Parathyroid adenoma (tissue), 2 donors: Measurements from ENCODE around the gene VRK3.

Experiments
- H2AFZ ChIP-seq: fragments of 300-600 bp; sonication (generic); one replicate; pipeline ENCODE4 v1.7.0; 2017; ENCODE audit warnings: antibody characterized with exemption, mild to moderate bottlenecking
- H3K27ac ChIP-seq: fragments of 300-600 bp; sonication (generic); one replicate; pipeline ENCODE4 v1.7.0; 2017
- H3K27me3 ChIP-seq: fragments of 300-600 bp; sonication (generic); one replicate; pipeline ENCODE4 v1.7.0; 2017; ENCODE audit warnings: low read length; ENCODE audit not compliant: control insufficient read depth, insufficient read depth
- H3K36me3 ChIP-seq: fragments of 300-600 bp; sonication (generic); one replicate; pipeline ENCODE4 v1.7.0; 2017; ENCODE audit warnings: low read length; ENCODE audit not compliant: control insufficient read depth, insufficient read depth
- H3K4me1 ChIP-seq: fragments of 300-600 bp; sonication (generic); one replicate; pipeline ENCODE4 v1.7.0; 2017; ENCODE audit warnings: control low read depth
- H3K4me2 ChIP-seq: fragments of 300-600 bp; sonication (generic); one replicate; pipeline ENCODE4 v1.7.0; 2017; ENCODE audit warnings: low read length
- H3K4me3 ChIP-seq: fragments of 300-600 bp; sonication (generic); one replicate; pipeline ENCODE4 v1.7.0; 2017; ENCODE audit warnings: low read depth, low read length
- H3K79me2 ChIP-seq: fragments of 300-600 bp; sonication (generic); one replicate; pipeline ENCODE4 v1.7.0; 2017; ENCODE audit warnings: control low read depth
- H3K9ac ChIP-seq: fragments of 300-600 bp; sonication (generic); one replicate; pipeline ENCODE4 v1.7.0; 2017; ENCODE audit warnings: mild to moderate bottlenecking
- H3K9me3 ChIP-seq: fragments of 300-600 bp; sonication (generic); one replicate; pipeline ENCODE4 v1.7.0; 2017; ENCODE audit warnings: low read length; ENCODE audit not compliant: control insufficient read depth
- CTCF ChIP-seq: fragments of 300-600 bp; sonication (generic); IDR thresholded peaks from one replicate; pipeline ENCODE4 v1.7.0; 2017; ENCODE audit warnings: antibody characterized with exemption, mild to moderate bottlenecking
- donor health status: primary hyperparathyroidism.

Gene VRK3

DNA sequence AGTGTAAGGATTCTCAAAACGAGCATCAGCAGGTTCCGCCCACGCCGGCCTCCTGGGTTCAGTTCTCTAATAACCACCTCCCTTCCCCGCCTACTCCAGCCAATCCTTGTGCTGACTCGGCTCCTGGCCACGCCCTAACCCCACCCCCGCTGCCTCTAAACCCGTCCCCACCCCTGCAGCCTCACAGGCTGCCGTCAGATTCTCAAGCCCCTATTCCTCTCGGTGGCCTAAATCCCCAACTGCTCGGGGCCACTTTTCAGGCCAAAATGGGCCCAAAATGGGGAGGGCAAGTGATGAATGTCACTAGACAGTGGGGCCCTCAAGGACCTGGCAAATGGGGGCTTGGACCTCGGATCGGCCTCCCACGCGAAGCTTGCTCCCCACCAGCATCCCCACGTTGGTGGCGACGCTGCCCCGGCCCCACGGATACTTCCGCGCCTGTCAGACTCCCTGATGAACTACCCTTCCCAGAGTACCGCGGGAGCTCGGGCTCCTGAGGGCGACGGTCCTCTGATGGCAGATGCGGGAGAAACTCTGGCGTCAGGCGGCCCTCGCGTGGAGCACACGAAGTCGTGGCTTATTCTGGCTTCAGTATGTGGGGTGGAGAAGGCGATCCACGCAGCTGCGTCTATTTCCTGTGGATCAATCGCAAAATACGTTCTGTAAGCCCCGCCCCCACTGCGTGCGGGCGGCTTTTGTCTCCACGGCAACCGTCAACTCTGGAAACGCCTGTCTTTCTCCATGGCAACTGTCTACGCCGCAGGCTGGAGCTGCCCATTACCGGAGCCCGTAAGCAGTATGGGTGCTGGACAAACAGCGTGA lies 25.4 kb upstream of the VRK3 start:
- Histone ChIP-seq H3K79me2 (no peaks in the 10 kb centered on the region), H3K4me2 (peak overlapping the region; percentile 91), H3K9ac (no peak overlapping the region), H3K4me1 (peaks cover 3% of the 10 kb centered on the region), H3K36me3 (no peaks in the 10 kb centered on the region), H2AFZ (peak overlapping the region; percentile 92), H3K4me3 (peak overlapping the region; percentile 63), H3K27ac (peak overlapping the region; percentile 81), H3K9me3 (no peaks in the 10 kb centered on the region), H3K27me3 (no peaks in the 10 kb centered on the region)
- TF ChIP-seq CTCF, result no peak

- Histone ChIP-seq H3K4me3 (no peak overlapping the region), H3K27me3 (no peaks in the 10 kb centered on the region), H3K36me3 (no peaks in the 10 kb centered on the region), H3K27ac (no peak overlapping the region), H3K4me1 (peaks cover 3% of the 10 kb centered on the region), H3K79me2 (no peaks in the 10 kb centered on the region), H2AFZ (no peak overlapping the region), H3K4me2 (no peak overlapping the region), H3K9ac (no peak overlapping the region), H3K9me3 (no peaks in the 10 kb centered on the region)
- no peak for TF ChIP-seq CTCF
Measured at GRCh38 chr19:50047671-50048070, 22.5 kb upstream of the VRK3 start.

DNA sequence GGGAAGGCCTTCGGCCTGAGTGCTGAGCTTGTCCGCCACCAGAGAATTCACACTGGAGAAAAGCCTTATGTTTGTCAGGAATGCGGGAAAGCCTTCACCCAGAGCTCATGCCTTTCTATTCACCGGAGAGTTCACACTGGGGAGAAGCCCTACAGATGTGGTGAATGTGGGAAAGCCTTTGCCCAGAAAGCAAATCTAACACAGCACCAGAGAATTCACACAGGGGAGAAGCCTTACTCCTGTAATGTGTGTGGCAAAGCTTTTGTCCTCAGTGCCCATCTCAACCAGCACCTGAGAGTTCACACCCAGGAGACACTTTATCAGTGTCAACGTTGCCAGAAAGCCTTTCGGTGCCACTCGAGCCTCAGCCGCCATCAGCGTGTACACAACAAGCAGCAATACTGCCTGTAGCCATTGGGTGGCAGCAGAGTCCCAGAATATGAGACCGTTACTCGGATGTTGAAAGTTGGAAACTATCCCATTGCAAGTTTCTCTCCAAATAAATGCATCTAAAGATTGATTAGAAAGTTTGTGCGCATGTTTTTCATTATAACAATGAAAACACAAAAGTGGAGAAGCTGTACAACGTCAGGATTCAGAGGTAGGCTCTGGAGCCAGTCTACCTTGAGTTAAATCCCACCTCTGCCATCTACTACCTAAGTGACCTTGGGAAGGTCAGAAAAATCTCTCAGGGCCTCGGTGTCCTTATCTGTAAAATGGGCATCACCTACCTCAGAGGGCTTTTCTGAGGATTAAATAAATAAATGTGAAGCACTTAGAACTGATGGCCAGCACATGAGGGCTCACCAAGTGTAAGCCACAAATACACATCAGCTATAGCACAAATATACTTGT lies 21.7 kb upstream of the VRK3 start:
- Histone ChIP-seq H3K9ac (no peak overlapping the region), H3K4me2 (no peak overlapping the region), H3K79me2 (no peaks in the 10 kb centered on the region), H3K27ac (no peak overlapping the region), H3K9me3 (no peaks in the 10 kb centered on the region), H3K27me3 (no peaks in the 10 kb centered on the region), H3K4me3 (no peak overlapping the region), H3K36me3 (no peaks in the 10 kb centered on the region), H2AFZ (no peak overlapping the region), H3K4me1 (peaks cover 3% of the 10 kb centered on the region)
- peak; percentile 73 for TF ChIP-seq CTCF

GRCh38 chr19:50044922-50045321 lies 19.8 kb upstream of the VRK3 start:
- Histone ChIP-seq H2AFZ (no peak overlapping the region), H3K36me3 (no peaks in the 10 kb centered on the region), H3K9ac (no peak overlapping the region), H3K9me3 (no peaks in the 10 kb centered on the region), H3K4me3 (no peak overlapping the region), H3K4me1 (no peaks in the 10 kb centered on the region), H3K27ac (no peak overlapping the region), H3K27me3 (no peaks in the 10 kb centered on the region), H3K4me2 (no peak overlapping the region), H3K79me2 (no peaks in the 10 kb centered on the region)
- TF ChIP-seq CTCF, result no peak
